ENCODE results near the gene CHST13.

DNA sequence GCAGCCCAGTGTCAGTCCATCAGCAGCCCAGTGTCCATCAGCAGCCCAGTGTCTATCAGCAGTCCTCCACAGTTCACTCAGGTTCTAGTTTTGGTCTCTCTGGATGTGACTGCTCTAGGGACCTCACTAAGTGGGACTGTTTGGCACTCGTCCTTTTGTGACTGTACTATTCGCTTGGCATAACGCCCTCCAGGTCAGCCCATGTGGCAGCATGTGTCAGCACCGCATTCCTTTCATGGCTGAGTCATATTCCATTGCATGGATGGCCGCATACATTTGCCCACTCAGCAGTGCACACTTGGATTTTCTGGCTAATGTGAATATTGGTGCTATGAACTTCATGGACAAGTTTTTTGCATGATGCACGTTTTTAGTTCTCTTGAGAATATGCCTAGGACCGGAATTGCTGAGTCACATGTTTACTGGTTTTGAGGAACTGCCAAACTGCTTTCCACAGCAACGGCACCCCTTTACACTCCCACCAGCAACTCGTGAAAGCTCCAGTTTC, 16.4 kb downstream of the CHST13 start:
- TF ChIP-seq POLR2A (IDR thresholded peaks at IDR 0.05; ENCODE audit: low read depth, low read length) (no peak), POLR2AphosphoS5 (IDR thresholded peaks at IDR 0.05; ENCODE audit: low read depth, low read length) (no peak), SPI1 (IDR thresholded peaks at IDR 0.05; ENCODE audit: low read depth, low read length) (peak; percentile 56), TAF1 (IDR thresholded peaks at IDR 0.05; ENCODE audit: low read depth, low read length) (no peak), PAX5 (IDR thresholded peaks at IDR 0.05; ENCODE audit: insufficient read depth, low read length, severe bottlenecking) (no peak)
